ENCODE results near the gene AP1S1. TPM values are rescaled to one million over a fixed set of nuclear protein-coding genes. Genes with fewer than 3 reads are reported as not detected.
"Not testable (repeated sequence)": the region's sequence is repeated elsewhere in the genome, so short reads cannot be mapped to it uniquely, and the experiment has no call there.

AP1S1 gene
- total RNA-seq, 1 donor from 2014 or later = 22.1 TPM

- intact Hi-C loops (cut with DNase I) = no loop called here
- DNase-seq (ENCODE audit: low spot score) = no peak
- ATAC-seq = no peak
Measured at GRCh38 chr7:101180130-101180755, 26.0 kb downstream of the AP1S1 start, which contains the start of gene NAT16. Gene NAT16, minus strand, starts transcription at chr7:101180293. Its CDS starts 5,486 bp downstream, at chr7:101174807.

- intact Hi-C loops (cut with DNase I) = no loop called here
- DNase-seq (ENCODE audit: low spot score) = no peak
- ATAC-seq = no peak
Measured at GRCh38 chr7:101185258-101185839, 31.1 kb downstream of the AP1S1 start.

GRCh38 chr7:101186194-101186593 is 31.9 kb downstream of the AP1S1 start:
- intact Hi-C loops (cut with DNase I) = no loop called here
- ATAC-seq = no peak
- DNase-seq (ENCODE audit: low spot score) = no peak

- no peak for DNase-seq (ENCODE audit: low spot score)
- intact Hi-C loops (cut with DNase I) = no loop called here
- ATAC-seq = no peak
Measured at GRCh38 chr7:101186844-101187428, 32.7 kb downstream of the AP1S1 start.

- intact Hi-C loops (cut with DNase I) = no loop called here
- ATAC-seq (no peak), DNase-seq (ENCODE audit: low spot score) (no peak)
Measured at GRCh38 chr7:101189109-101189508, 34.8 kb downstream of the AP1S1 start.

GRCh38 chr7:101195884-101196283 is 41.6 kb downstream of the AP1S1 start:
- ATAC-seq (no peak), DNase-seq (ENCODE audit: low spot score) (no peak)
- intact Hi-C loops (cut with DNase I) = no loop called here

- DNase-seq (ENCODE audit: low spot score) (no peak), ATAC-seq (no peak)
- intact Hi-C loops (cut with DNase I) = no loop called here
Measured at GRCh38 chr7:101197991-101198390, 43.7 kb downstream of the AP1S1 start.

GRCh38 chr7:101198476-101198875 is 44.2 kb downstream of the AP1S1 start:
- intact Hi-C loops (cut with DNase I) = no loop called here
- DNase-seq (ENCODE audit: low spot score) = no peak
- no peak for ATAC-seq

- intact Hi-C loops (cut with DNase I); DNase-seq (ENCODE audit: low spot score); ATAC-seq: not testable (repeated sequence)
Measured at GRCh38 chr7:101199522-101199921, 45.2 kb downstream of the AP1S1 start.

GRCh38 chr7:101200504-101200861 is 46.2 kb downstream of the AP1S1 start:
- no peak for DNase-seq (ENCODE audit: low spot score)
- intact Hi-C loops (cut with DNase I) = no loop called here
- no peak for ATAC-seq

GRCh38 chr7:101200862-101201599 is 46.8 kb downstream of the AP1S1 start, which contains the start of gene MOGAT3:
Gene MOGAT3, minus strand, starts transcription at chr7:101201036. Its CDS starts 182 bp downstream, at chr7:101200854.
- DNase-seq (ENCODE audit: low spot score) = no peak
- intact Hi-C loops (cut with DNase I) = no loop called here
- ATAC-seq = no peak

- no peak for DNase-seq (ENCODE audit: low spot score)
- peak; percentile 33 for ATAC-seq
- intact Hi-C loops (cut with DNase I) = no loop called here
Measured at GRCh38 chr7:101201695-101202602, 47.7 kb downstream of the AP1S1 start.

- DNase-seq (ENCODE audit: low spot score) (no peak), ATAC-seq (no peak)
- intact Hi-C loops (cut with DNase I) = no loop called here
Measured at GRCh38 chr7:101202603-101202918, 48.3 kb downstream of the AP1S1 start.

- DNase-seq (ENCODE audit: low spot score); ATAC-seq; intact Hi-C loops (cut with DNase I): not testable (repeated sequence)
Measured at GRCh38 chr7:101203740-101204738, 49.8 kb downstream of the AP1S1 start.

GRCh38 chr7:101205901-101206664 is 51.8 kb downstream of the AP1S1 start:
- intact Hi-C loops (cut with DNase I) = no loop called here
- no peak for ATAC-seq

GRCh38 chr7:101206665-101207042 is 52.4 kb downstream of the AP1S1 start:
- intact Hi-C loops (cut with DNase I) = no loop called here
- ATAC-seq (no peak), DNase-seq (ENCODE audit: low spot score) (no peak)

More at GRCh38 chr7:101205901-101206664, 51.8 kb downstream of the AP1S1 start:
- no peak for DNase-seq (ENCODE audit: low spot score)

- ATAC-seq (peak; percentile 13), DNase-seq (ENCODE audit: low spot score) (no peak)
- intact Hi-C loops (cut with DNase I) = no loop called here
Measured at GRCh38 chr7:101207459-101207858, 53.2 kb downstream of the AP1S1 start.

Measured in sciatic nerve (tissue), 2 donors.